22Rv1 (cell line): ENCODE data around the gene TIMP2.

Experiments used
- ZFX ChIP-seq: fragments of 450-650 bp; IDR thresholded peaks from 2 replicates; pipeline ENCODE4 v1.6.1; 2017; ENCODE audit warnings: antibody characterized with exemption, borderline replicate concordance
- TF ChIP-seq, protein P1 (sequence below): fragments of 450-650 bp; IDR thresholded peaks from 2 replicates; pipeline ENCODE4 v1.5.1; 2017; ENCODE audit warnings: mild to moderate bottlenecking

DNA sequence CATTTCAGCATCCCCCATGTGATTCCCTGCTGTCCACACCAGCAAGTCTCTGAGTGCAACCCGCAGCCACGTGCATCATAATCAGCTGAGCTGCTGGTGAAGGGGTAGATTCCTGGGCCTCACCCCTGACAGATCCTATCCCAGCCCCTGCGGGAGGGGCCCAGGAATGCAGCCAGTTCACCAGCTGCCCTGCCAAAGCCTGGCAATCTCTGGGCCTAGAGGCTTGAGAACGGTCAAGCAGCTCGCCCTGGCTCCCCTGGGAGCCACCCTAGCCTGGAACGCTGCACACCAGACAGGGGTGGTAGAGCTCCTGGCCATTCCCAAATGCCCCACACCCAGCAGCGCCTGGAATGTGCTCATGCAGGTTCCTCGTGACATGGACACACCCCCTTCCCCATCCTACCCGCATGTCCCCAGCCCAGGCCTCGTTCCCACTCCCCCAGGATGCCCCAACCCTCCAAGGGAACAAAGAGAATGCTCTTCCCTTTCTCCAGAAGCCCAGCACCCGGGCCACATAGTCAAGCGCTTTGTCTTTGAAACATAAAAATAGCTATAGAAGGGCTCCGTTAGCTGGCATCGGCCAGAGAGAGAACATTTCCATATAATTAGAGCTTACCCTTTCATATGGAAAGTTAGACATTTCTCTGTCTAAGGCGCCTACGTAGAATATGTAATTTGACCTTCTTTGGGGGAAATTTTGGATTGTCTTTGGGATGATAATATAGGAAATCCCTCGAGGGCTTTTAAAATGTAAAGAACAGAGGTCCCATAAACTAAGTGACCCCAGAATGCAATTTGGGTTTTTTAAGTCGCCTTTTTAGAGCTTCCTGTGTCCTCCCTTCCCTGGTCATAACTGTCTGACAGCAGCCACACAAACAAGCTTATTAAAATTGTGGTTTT is 25.6 kb downstream of the TIMP2 start:
- TF ChIP-seq, protein P1, sequence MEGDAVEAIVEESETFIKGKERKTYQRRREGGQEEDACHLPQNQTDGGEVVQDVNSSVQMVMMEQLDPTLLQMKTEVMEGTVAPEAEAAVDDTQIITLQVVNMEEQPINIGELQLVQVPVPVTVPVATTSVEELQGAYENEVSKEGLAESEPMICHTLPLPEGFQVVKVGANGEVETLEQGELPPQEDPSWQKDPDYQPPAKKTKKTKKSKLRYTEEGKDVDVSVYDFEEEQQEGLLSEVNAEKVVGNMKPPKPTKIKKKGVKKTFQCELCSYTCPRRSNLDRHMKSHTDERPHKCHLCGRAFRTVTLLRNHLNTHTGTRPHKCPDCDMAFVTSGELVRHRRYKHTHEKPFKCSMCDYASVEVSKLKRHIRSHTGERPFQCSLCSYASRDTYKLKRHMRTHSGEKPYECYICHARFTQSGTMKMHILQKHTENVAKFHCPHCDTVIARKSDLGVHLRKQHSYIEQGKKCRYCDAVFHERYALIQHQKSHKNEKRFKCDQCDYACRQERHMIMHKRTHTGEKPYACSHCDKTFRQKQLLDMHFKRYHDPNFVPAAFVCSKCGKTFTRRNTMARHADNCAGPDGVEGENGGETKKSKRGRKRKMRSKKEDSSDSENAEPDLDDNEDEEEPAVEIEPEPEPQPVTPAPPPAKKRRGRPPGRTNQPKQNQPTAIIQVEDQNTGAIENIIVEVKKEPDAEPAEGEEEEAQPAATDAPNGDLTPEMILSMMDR = no peak
- TF ChIP-seq ZFX = no peak
